Panc1 (cell line): ENCODE results near the gene MTHFD1L. TPM values are rescaled to one million over a fixed set of nuclear protein-coding genes. Genes with fewer than 3 reads are reported as not detected.

Experiments used
- ATAC-seq: fragments of 200-7000 bp; cut with Tn5 transposase; 2 replicates; pipeline ENCODE4 v1.9.1; 2020; ENCODE audit warnings: mild to moderate bottlenecking, moderate library complexity
- BruUV-seq: library from RNA; stranded (reverse); fragments of 400-500 nt; replicated peaks from 2 replicates; lab custom pipeline; 2021; lab: Mats Ljungman, UMichigan
- CTCF ChIA-PET: fragments of 300-600 bp; sonication (Branson Sonifier 250); formaldehyde crosslinking; loops from one replicate; lab custom pipeline; 2022; ENCODE audit warnings: antibody characterized with exemption; lab: Charles Lee
- POLR2A ChIA-PET: fragments of 300-600 bp; sonication (Branson Sonifier 250); formaldehyde crosslinking; loops from one replicate; lab custom pipeline; 2022; ENCODE audit warnings: antibody characterized with exemption; lab: Charles Lee
- DNase-seq: peaks from one replicate; pipeline ENCODE4 v3.0.0-alpha.2; 2010; ENCODE audit warnings: low read depth, low spot score
- H3K27ac ChIP-seq: 2 replicates; pipeline ENCODE4 v1.5.1; 2011; ENCODE audit warnings: mild to moderate bottlenecking, low read length, inconsistent platforms
- H3K27me3 ChIP-seq: fragments of 200-500 bp; sonication (Bioruptor generic); 2 replicates; pipeline ENCODE4 v1.6.0; 2014; ENCODE audit warnings: low read length, inconsistent platforms; ENCODE audit not compliant: control insufficient read depth, insufficient read depth
- H3K36me3 ChIP-seq: fragments of 200-500 bp; sonication (Bioruptor generic); 2 replicates; pipeline ENCODE4 v1.5.1; 2014; ENCODE audit warnings: inconsistent platforms, mild to moderate bottlenecking, low read length, moderate library complexity; ENCODE audit not compliant: control insufficient read depth, insufficient read depth
- H3K4me1 ChIP-seq: 2 replicates; pipeline ENCODE4 v1.5.1; 2011; ENCODE audit warnings: inconsistent platforms, mild to moderate bottlenecking, low read length, moderate library complexity; ENCODE audit not compliant: control insufficient read depth, insufficient read depth
- H3K4me3 ChIP-seq, 2 experiments: 2 replicates each; pipeline ENCODE4 v1.5.1; 2011 to 2012; ENCODE audit warnings: low read depth in 2 of 2, low read length in 2 of 2, mild to moderate bottlenecking in 2 of 2, inconsistent platforms in 1 of 2, moderate library complexity in 1 of 2
- H3K9me3 ChIP-seq: fragments of 200-500 bp; sonication (Bioruptor generic); 2 replicates; pipeline ENCODE4 v1.5.1; 2014; ENCODE audit warnings: low read depth, mild to moderate bottlenecking, inconsistent platforms, low read length, moderate library complexity; ENCODE audit not compliant: control insufficient read depth, insufficient read depth
- POLR2AphosphoS5 ChIP-seq: IDR thresholded peaks from 2 replicates; pipeline ENCODE4 v1.6.1; 2012; ENCODE audit warnings: mild to moderate bottlenecking, low read depth, low read length, moderate library complexity
- SIN3A ChIP-seq: IDR thresholded peaks from 2 replicates; pipeline ENCODE4 v1.6.1; 2012; ENCODE audit warnings: low read depth, mild to moderate bottlenecking, low read length, moderate library complexity, borderline replicate concordance; ENCODE audit not compliant: insufficient read depth
- TCF7L2 ChIP-seq: IDR thresholded peaks from 2 replicates; pipeline ENCODE4 v1.6.1; 2011; ENCODE audit warnings: mild to moderate bottlenecking, low read depth, low read length, inconsistent platforms
- in situ Hi-C: cut with HindIII; loops from 2 replicates; pipeline ENCODE4 v1.10.0; 2016; ENCODE audit warnings: low sequenced_read_pairs, low pct_unique_long_range_greater_than_20kb
- intact Hi-C: fragments of 100-400 bp; cut with micrococcal nuclease; formaldehyde crosslinking; loops from one replicate; pipeline ENCODE4 v1.10.0; 2022; ENCODE audit not compliant: unreplicated experiment
- total RNA-seq: library from RNA; stranded (reverse); gene quantifications from one replicate; pipeline ENCODE4 v1.2.1, GENCODE V29; 2021; ENCODE audit not compliant: unreplicated experiment
- TF ChIP-seq, protein P1 (sequence below): fragments of 450-650 bp; IDR thresholded peaks from 2 replicates; pipeline ENCODE4 v1.5.1; 2017; ENCODE audit warnings: mild to moderate bottlenecking
- TF ChIP-seq, protein P2 (sequence below), 2 experiments: IDR thresholded peaks; 2 replicates each; pipeline ENCODE4 v1.6.1; 2011 to 2012; ENCODE audit warnings: low read depth in 2 of 2, control low read depth in 1 of 2, low read length in 1 of 2, mild to moderate bottlenecking in 1 of 2, moderate library complexity in 1 of 2; ENCODE audit not compliant: insufficient read depth in 1 of 2

The MTHFD1L gene
- total RNA-seq, 1 experiment from 2014 or later, result 76.2 TPM

DNA sequence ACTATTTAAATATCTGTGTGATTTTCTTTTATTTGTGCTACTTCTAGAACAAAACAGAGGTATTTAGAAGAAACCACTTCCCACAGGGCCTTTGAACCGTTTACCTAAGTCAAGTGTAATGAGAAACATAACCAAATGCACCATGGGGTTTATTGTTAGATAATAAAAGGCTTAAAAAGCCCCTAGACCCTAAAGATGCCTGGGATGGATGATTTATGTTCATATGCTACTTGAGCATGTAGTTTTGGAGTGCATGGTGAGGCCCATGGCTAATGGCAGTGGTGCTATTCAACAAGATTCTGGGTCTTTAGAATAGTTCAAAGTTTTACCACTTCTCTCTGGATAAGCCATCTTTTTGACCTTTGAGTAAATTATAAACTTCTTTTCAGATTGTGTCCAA lies 65.9 kb downstream of the MTHFD1L start:
- Histone ChIP-seq H3K4me1 (no peaks in the 10 kb centered on the region; the same call in 1 of the 2 replicates), H3K4me3 (no peak overlapping the region), H3K27ac (no peak overlapping the region), H3K27me3 (no peaks in the 10 kb centered on the region), H3K36me3 (peaks cover 20% of the 10 kb centered on the region), H3K9me3 (no peaks in the 10 kb centered on the region)
- TF ChIP-seq, protein P1, sequence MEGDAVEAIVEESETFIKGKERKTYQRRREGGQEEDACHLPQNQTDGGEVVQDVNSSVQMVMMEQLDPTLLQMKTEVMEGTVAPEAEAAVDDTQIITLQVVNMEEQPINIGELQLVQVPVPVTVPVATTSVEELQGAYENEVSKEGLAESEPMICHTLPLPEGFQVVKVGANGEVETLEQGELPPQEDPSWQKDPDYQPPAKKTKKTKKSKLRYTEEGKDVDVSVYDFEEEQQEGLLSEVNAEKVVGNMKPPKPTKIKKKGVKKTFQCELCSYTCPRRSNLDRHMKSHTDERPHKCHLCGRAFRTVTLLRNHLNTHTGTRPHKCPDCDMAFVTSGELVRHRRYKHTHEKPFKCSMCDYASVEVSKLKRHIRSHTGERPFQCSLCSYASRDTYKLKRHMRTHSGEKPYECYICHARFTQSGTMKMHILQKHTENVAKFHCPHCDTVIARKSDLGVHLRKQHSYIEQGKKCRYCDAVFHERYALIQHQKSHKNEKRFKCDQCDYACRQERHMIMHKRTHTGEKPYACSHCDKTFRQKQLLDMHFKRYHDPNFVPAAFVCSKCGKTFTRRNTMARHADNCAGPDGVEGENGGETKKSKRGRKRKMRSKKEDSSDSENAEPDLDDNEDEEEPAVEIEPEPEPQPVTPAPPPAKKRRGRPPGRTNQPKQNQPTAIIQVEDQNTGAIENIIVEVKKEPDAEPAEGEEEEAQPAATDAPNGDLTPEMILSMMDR, result no peak
- TF ChIP-seq SIN3A, result no peak
- ATAC-seq (no peak), DNase-seq (no peak)
- intact Hi-C loops, result no loop called here
- no TSS peak for BruUV-seq
- in situ Hi-C loops, result no loop called here
- ChIA-PET POLR2A (no interaction called here), CTCF (no interaction called here)

DNA sequence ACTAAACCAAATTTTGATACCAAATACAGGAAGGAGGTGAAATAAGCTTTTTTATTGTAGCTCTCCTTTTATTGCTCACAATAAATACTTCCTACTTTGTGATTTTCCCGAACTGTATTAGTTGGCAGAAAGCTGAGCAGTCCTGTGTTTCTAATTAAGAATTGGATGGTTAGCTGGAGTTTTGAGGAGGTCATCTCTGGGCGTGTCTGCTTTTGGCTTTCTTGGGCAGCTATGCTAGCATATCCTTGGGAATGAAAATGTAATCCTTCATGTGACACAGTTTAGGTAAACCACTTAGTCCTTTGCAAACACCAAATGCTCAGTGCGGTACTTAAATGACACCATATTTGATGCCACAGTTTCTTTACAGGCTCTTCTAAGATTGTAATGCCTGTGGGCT lies 67.5 kb downstream of the MTHFD1L start:
- Histone ChIP-seq H3K4me3 (no peak overlapping the region), H3K27ac (no peak overlapping the region), H3K9me3 (no peaks in the 10 kb centered on the region), H3K4me1 (no peaks in the 10 kb centered on the region; the same call in 1 of the 2 replicates), H3K27me3 (no peaks in the 10 kb centered on the region), H3K36me3 (peaks cover 16% of the 10 kb centered on the region)
- ATAC-seq, result no peak
- POLR2A ChIA-PET, result no interaction called here
- no peak for DNase-seq
- in situ Hi-C loops (no loop called here), intact Hi-C loops (no loop called here)
- CTCF ChIA-PET, result no interaction called here
- BruUV-seq, result no TSS peak
- TF ChIP-seq, protein P1, result no peak
- TF ChIP-seq SIN3A, result no peak
- TF ChIP-seq POLR2AphosphoS5, result no peak
- TF ChIP-seq, protein P2, sequence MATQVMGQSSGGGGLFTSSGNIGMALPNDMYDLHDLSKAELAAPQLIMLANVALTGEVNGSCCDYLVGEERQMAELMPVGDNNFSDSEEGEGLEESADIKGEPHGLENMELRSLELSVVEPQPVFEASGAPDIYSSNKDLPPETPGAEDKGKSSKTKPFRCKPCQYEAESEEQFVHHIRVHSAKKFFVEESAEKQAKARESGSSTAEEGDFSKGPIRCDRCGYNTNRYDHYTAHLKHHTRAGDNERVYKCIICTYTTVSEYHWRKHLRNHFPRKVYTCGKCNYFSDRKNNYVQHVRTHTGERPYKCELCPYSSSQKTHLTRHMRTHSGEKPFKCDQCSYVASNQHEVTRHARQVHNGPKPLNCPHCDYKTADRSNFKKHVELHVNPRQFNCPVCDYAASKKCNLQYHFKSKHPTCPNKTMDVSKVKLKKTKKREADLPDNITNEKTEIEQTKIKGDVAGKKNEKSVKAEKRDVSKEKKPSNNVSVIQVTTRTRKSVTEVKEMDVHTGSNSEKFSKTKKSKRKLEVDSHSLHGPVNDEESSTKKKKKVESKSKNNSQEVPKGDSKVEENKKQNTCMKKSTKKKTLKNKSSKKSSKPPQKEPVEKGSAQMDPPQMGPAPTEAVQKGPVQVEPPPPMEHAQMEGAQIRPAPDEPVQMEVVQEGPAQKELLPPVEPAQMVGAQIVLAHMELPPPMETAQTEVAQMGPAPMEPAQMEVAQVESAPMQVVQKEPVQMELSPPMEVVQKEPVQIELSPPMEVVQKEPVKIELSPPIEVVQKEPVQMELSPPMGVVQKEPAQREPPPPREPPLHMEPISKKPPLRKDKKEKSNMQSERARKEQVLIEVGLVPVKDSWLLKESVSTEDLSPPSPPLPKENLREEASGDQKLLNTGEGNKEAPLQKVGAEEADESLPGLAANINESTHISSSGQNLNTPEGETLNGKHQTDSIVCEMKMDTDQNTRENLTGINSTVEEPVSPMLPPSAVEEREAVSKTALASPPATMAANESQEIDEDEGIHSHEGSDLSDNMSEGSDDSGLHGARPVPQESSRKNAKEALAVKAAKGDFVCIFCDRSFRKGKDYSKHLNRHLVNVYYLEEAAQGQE (IDR thresholded peaks at IDR 0.05; ENCODE audit: insufficient read depth in 1 of 2, low read depth in 2 of 2, low read length in 1 of 2), result no peak
- TF ChIP-seq TCF7L2, result no peak
